ENCODE results near the gene LIMS2. TPM values are rescaled to one million over a fixed set of nuclear protein-coding genes. Genes with fewer than 3 reads are reported as not detected.

LIMS2 gene
- total RNA-seq, 2 experiments from 2014 or later: 4.5 to 11.4 TPM

DNA sequence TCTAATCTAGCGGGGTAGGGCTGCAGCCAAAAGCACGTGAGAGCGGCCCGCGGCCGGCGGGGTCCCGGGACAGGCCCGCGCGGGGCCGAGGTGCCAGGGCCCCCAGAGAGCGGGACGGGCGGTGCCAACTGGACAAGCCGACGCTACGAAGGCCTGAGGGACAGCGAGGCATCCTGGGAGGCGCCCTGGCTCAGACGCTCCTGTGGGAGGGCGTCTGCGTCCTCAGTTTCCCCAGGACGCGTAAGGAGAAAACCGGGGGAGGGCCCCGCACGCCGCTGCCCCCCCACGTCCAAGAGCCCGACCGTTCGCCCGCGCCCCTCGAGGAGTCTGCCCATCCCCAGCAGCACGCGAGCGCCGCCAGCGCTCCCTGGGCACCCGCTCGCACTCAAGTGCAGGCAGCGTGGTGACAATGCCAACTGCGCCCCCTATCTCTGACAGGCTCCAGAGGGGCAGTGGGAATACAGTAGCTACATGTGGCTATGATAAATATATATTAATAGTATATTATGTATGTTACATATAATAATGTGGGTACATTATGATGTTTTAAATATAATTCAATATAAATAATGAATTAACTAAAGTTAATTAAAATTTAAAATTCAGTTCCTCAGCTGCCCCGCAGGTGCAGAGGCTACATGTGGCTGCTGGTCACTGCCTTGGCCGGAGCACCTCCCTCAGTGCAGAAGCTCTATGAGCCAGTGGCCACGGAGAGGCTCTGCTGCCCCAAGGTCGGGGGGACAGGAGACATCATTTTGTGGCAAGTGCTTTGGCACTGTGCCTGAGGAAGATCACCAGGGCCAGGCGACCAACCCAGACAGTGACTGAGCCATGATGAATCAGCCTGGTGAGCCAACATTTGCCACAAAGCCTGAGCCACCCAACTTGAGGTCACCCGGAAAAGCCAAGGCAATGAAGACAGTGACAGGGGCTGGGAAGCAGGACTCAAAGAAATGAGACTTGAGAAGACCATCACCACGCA is 20.5 kb upstream of the LIMS2 start:
- Mint-ChIP-seq H3K4me3 (no peak overlapping the region), H3K27me3 (no peaks in the 10 kb centered on the region), H3K4me1 (peaks cover 7% of the 10 kb centered on the region), H3K9me3 (ENCODE audit: low read depth) (peaks cover 6% of the 10 kb centered on the region), H3K27ac (no peak overlapping the region), H3K36me3 (peaks cover 2% of the 10 kb centered on the region)
- CTCF ChIA-PET: interaction anchor here (1.8 kb wide), 1 partner anchor 104 kb away, joined by 7 read pairs; no protein-coding TSS in a partner anchor
- no peak for DNase-seq
- ATAC-seq: no peak

DNA sequence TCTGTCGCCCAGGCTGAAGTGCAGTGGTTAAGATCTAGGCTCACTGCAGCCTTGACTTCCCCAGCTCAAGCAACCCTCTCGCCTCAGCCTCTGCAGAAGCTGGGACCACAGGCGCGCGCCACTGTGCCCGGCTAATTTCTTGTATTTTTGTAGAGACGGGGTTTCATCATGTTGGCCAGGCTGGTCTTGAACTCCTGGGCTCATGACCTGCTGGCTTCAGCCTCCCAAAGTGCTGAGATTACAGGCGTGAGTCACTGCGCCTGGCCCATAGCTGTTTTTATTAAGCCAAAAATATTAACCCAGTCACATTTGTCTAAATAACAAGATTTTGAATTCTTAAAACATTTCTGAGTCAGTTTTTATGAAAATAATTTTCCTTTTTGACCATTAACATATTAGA is 19.7 kb upstream of the LIMS2 start:
- no peaks in the 10 kb centered on the region for H3K4me1 Mint-ChIP-seq
- ATAC-seq (no peak), DNase-seq (no peak)
- H3K27ac Mint-ChIP-seq: no peak overlapping the region
- H3K4me3 Mint-ChIP-seq: no peak overlapping the region
- peaks cover 9% of the 10 kb centered on the region for H3K9me3 Mint-ChIP-seq (ENCODE audit: low read depth)
- H3K27me3 Mint-ChIP-seq: no peaks in the 10 kb centered on the region
- H3K36me3 Mint-ChIP-seq: peaks cover 3% of the 10 kb centered on the region
- CTCF ChIA-PET: interaction anchor here (1.8 kb wide), 1 partner anchor 103 kb away, joined by 7 read pairs; no protein-coding TSS in a partner anchor

GRCh38 chr2:127690696-127691095 is 15.4 kb upstream of the LIMS2 start:
- Mint-ChIP-seq H3K4me3 (no peak overlapping the region), H3K27ac (no peak overlapping the region), H3K9me3 (ENCODE audit: low read depth) (peaks cover 10% of the 10 kb centered on the region), H3K4me1 (no peaks in the 10 kb centered on the region), H3K36me3 (peaks cover 6% of the 10 kb centered on the region), H3K27me3 (peaks cover 10% of the 10 kb centered on the region)
- ATAC-seq: no peak
- DNase-seq: no peak
- CTCF ChIA-PET: no interaction called here

GRCh38 chr2:127688405-127688804 is 13.1 kb upstream of the LIMS2 start:
- CTCF ChIA-PET: interaction anchor here (0.6 kb wide), 1 partner anchor 110 kb away, joined by 5 read pairs; no protein-coding TSS in a partner anchor
- ATAC-seq (no peak), DNase-seq (no peak)
- Mint-ChIP-seq H3K27ac (no peak overlapping the region), H3K27me3 (peaks cover 17% of the 10 kb centered on the region), H3K4me3 (no peak overlapping the region), H3K4me1 (no peaks in the 10 kb centered on the region), H3K36me3 (peaks cover 6% of the 10 kb centered on the region), H3K9me3 (ENCODE audit: low read depth) (peaks cover 10% of the 10 kb centered on the region)

- Mint-ChIP-seq H3K4me3 (no peak overlapping the region), H3K4me1 (no peaks in the 10 kb centered on the region)
- CTCF ChIA-PET: no interaction called here
Observed at GRCh38 chr2:127685410-127686080, 10.2 kb upstream of the LIMS2 start.

DNA sequence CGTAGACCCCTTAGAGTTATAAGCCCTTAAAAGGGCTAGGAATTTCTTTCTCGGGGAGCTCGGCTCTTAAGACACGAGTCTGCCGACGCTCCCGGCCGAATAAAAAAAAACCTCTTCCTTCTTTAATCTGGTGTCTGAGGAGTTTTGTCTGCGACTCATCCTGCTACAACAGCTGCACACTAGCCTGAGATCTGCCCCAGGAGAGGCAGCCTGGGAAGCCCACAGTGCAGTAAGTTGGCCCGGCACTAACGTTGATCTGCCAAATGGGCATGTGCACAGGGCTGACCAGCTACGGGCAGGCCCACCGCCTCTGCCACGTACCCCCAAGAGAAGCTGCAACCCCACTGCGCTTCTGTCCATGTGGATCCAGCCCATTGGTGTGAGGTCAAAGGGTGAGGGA is 8.4 kb upstream of the LIMS2 start:
- H3K4me3 Mint-ChIP-seq: no peak overlapping the region

More at GRCh38 chr2:127685410-127686080, 10.2 kb upstream of the LIMS2 start:
- H3K36me3 Mint-ChIP-seq: peaks cover 4% of the 10 kb centered on the region
- H3K27me3 Mint-ChIP-seq: peaks cover 30% of the 10 kb centered on the region
- peaks cover 4% of the 10 kb centered on the region for H3K9me3 Mint-ChIP-seq (ENCODE audit: low read depth)
- no peak overlapping the region for H3K27ac Mint-ChIP-seq
- DNase-seq (no peak), ATAC-seq (no peak)

DNA sequence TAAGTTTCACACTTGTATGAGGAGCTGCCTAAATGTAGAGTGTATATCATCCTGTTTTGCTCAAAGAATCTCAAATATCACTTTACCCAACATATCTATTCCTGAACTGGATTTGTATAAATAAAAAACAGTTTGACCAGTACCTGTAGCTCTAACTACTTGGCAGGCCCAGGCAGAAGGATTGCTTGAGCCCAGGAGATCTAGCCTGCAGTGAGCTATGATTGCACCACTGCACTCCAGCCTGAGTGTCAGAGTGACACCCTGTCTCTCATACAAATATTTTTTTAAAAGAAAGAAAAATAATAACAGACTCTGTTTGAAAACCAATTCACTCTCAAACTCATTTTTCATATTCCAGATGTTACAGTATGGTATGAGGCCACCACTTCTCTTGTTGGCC is 7.7 kb upstream of the LIMS2 start:
- CTCF ChIA-PET: interaction anchor here (1.3 kb wide), 1 partner anchor 92 kb away, joined by 3 read pairs; no protein-coding TSS in a partner anchor
- DNase-seq (no peak), ATAC-seq (no peak)
- Mint-ChIP-seq H3K27me3 (peaks cover 36% of the 10 kb centered on the region), H3K27ac (no peak overlapping the region), H3K4me1 (no peaks in the 10 kb centered on the region), H3K9me3 (ENCODE audit: low read depth) (no peaks in the 10 kb centered on the region), H3K4me3 (no peak overlapping the region), H3K36me3 (no peaks in the 10 kb centered on the region)

More for the DNA sequence above, 8.4 kb upstream of the LIMS2 start:
- Mint-ChIP-seq H3K9me3 (ENCODE audit: low read depth) (no peaks in the 10 kb centered on the region), H3K27ac (no peak overlapping the region), H3K36me3 (no peaks in the 10 kb centered on the region), H3K4me1 (no peaks in the 10 kb centered on the region), H3K27me3 (peaks cover 32% of the 10 kb centered on the region)
- no peak for ATAC-seq
- no peak for DNase-seq
- CTCF ChIA-PET: no interaction called here

DNA sequence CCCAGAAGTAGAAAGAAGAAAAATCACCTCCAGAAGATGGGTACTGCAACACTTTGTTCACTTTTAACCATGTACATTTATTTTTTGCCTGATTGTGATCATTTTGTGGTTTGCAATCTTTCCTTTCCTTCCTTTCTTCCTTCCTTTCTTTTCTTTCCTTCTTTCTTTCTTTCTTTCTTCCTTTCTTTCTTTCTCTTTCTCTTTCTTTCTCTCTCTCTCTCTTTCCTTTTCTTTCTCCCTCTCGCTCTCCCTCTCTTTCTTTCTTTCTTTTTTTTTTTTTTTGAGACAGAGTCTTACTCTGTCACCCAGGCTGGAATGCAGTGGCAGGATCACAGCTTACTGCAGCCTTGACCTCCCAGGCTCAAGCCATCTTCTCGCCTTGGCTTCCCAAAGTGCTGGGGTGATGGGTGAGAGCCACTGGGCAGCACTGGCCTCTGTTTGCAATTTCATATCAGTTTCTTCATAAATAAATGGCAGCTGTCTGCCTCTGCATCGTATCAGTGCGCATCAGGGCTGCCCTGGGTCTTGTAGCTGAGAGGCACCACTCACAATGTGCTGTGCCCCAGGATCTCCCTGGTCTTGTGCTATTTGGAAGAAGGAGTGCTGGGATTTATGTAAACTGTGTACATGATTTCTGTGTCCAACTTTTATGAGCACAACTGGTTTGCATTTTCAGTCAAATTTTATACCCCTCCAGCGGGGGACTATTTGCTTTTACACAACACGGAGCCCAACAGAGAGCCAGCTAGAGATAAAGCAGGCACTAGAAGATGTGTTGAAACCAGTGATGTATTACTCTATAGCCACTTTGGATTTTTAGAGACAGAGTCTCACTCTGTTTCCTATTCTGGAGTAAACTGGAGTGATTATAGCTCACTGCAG is 6.9 kb upstream of the LIMS2 start:
- DNase-seq (no peak), ATAC-seq (no peak)
- no peaks in the 10 kb centered on the region for H3K4me1 Mint-ChIP-seq
- no peaks in the 10 kb centered on the region for H3K36me3 Mint-ChIP-seq
- no peak overlapping the region for H3K27ac Mint-ChIP-seq
- H3K27me3 Mint-ChIP-seq: peaks cover 42% of the 10 kb centered on the region
- no peak overlapping the region for H3K4me3 Mint-ChIP-seq
- H3K9me3 Mint-ChIP-seq (ENCODE audit: low read depth): no peaks in the 10 kb centered on the region
- CTCF ChIA-PET: interaction anchor here (1.3 kb wide), 1 partner anchor 91 kb away, joined by 3 read pairs; no protein-coding TSS in a partner anchor

DNA sequence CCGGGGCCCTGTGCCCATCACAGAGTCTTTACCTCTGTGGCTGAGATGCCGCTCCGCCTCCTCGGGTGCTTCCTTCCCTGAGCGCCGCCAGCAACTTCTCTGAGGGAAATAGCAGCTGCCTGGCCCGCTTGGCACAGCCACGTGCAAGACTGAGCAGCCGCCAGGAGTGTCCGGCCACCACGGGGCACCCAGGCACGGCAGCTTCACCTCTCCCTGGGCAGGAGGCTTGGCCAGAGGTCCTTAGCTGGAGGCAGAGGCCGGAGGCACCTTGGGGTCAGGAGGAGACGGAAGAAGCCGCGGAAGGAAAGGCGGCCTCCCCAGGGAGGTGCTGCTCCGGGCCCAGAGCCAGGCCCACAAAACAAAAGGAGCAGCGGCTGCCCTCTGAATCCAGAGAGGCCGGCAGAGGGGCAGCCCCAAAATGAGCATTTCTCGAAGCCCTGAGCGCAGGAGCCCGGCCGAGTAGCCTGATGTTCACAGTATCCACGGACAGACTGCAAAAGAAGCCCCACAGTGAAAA is 6.0 kb upstream of the LIMS2 start:
- peaks cover 45% of the 10 kb centered on the region for H3K27me3 Mint-ChIP-seq
- H3K9me3 Mint-ChIP-seq (ENCODE audit: low read depth): no peaks in the 10 kb centered on the region
- no peak overlapping the region for H3K27ac Mint-ChIP-seq
- no peak overlapping the region for H3K4me3 Mint-ChIP-seq
- no peak for DNase-seq
- ATAC-seq: no peak
- no peaks in the 10 kb centered on the region for H3K4me1 Mint-ChIP-seq
- CTCF ChIA-PET: no interaction called here
- H3K36me3 Mint-ChIP-seq: no peaks in the 10 kb centered on the region

DNA sequence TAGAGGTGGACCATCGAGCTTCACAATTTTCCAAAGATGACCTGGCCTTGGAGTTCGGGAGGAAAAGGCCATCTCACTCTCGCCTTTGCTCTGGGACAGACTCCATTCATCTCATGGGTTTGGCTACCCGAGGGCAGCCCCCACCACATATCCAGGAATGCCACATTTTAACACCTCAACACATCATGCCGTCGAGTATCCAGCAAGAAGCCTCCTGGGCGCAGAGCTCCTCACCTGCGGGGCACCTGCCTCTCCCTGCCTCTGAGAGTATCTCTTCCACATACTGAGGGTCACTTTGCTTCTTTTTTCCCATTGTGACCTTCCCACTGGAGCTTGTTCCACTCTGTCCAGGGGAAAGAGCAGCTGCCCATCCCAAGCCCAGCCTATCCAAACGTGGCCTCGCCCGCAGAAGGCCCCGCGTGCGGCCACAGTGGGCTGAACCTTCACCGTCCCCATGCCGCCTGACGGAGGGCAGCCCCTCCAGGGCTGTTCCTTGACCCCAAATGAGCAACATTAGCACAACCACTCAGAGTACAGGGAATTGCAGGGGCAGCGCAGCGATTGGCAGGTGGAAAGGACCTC is 5.5 kb upstream of the LIMS2 start:
- Mint-ChIP-seq H3K4me3 (no peak overlapping the region), H3K27ac (no peak overlapping the region), H3K9me3 (ENCODE audit: low read depth) (no peaks in the 10 kb centered on the region), H3K27me3 (peaks cover 49% of the 10 kb centered on the region), H3K4me1 (peaks cover 2% of the 10 kb centered on the region), H3K36me3 (no peaks in the 10 kb centered on the region)
- CTCF ChIA-PET: no interaction called here
- ATAC-seq (no peak), DNase-seq (no peak)

DNA sequence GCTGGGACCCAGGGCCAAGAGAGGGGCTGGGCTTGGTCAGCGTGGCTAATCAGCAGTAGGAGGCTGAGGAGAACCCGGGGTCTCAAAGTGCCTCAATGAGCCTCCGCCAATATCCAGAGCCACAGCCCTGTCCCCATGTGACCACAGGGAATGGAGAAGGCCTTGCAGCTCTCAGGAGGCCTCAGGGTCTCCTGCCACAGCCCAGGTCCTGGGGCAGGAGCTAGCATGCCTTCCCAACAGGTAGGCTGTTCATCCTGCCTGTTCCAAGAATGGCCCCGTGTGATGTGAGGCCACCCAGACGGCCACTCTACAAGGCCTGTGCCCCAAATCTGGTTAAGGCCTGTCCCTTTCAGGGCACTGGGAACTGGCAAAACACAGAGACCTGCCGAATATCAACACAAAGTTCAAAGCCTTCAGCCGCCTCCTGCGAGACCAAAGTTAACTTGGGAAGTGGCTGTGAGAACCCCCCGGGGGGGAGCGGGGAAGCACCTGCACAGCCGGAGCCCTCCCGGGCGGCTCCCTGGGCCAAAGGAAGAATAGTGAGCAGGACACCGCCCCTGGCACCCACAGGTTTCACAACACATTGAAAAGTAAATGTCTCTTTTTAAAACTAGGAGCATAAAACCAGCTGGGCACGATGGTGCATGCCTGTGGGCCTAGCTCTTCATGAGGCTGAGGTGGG is 4.5 kb upstream of the LIMS2 start:
- Mint-ChIP-seq H3K4me3 (no peak overlapping the region), H3K9me3 (ENCODE audit: low read depth) (no peaks in the 10 kb centered on the region), H3K27me3 (peaks cover 47% of the 10 kb centered on the region), H3K36me3 (no peaks in the 10 kb centered on the region), H3K4me1 (peaks cover 2% of the 10 kb centered on the region), H3K27ac (no peak overlapping the region)
- ATAC-seq: no peak
- DNase-seq: no peak
- CTCF ChIA-PET: no interaction called here

DNA sequence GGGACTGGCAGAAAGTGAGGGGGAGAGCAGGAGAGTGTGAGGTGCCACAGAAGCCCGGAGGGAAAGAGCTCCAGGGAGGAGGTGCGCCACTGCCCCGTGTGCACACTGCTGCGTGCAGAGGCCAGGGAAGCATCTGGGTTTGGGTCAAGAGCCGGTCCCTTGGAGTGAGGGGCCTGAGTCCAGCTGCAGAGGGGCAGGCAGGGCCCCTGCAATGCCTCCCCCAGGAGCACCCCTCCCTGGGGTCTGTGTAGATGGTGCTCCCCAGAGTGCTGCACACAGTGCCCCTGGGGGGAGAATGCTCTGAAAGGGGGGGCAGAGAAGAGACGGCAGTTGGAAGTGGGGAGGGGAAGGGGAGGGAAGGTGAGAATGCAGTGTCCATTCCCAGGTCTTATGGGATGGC is 3.7 kb upstream of the LIMS2 start:
- H3K9me3 Mint-ChIP-seq (ENCODE audit: low read depth): no peaks in the 10 kb centered on the region
- H3K4me1 Mint-ChIP-seq: peaks cover 6% of the 10 kb centered on the region
- H3K36me3 Mint-ChIP-seq: no peaks in the 10 kb centered on the region
- CTCF ChIA-PET: no interaction called here
- ATAC-seq (no peak), DNase-seq (no peak)
- no peak overlapping the region for H3K27ac Mint-ChIP-seq
- no peak overlapping the region for H3K4me3 Mint-ChIP-seq
- peaks cover 54% of the 10 kb centered on the region for H3K27me3 Mint-ChIP-seq
